ENCODE measurements around the gene ST6GAL1.
"Not testable (repeated sequence)": the region's sequence is repeated elsewhere in the genome, so short reads cannot be mapped to it uniquely, and the experiment has no call there.

Gene ST6GAL1

GRCh38 chr3:187025254-187025655 is 94.9 kb downstream of the ST6GAL1 start:
- peak; percentile 38 for DNase-seq

- DNase-seq = no peak
These were observed 95.5 kb downstream of the ST6GAL1 start for GRCh38 chr3:187025656-187026316.

GRCh38 chr3:187026317-187026670 is 96.0 kb downstream of the ST6GAL1 start:
- DNase-seq = no peak

- peak; percentile 87 for DNase-seq
These were observed 97.4 kb downstream of the ST6GAL1 start for GRCh38 chr3:187027531-187028278.

GRCh38 chr3:187031934-187032333 is 101.6 kb downstream of the ST6GAL1 start:
- no peak for DNase-seq

GRCh38 chr3:187036394-187036793 is 106.1 kb downstream of the ST6GAL1 start:
- no peak for DNase-seq

- DNase-seq = no peak
These were observed 108.9 kb downstream of the ST6GAL1 start for GRCh38 chr3:187039100-187039722.

- no peak for DNase-seq
These were observed 109.5 kb downstream of the ST6GAL1 start for GRCh38 chr3:187039723-187040414.

GRCh38 chr3:187040516-187041361 is 110.4 kb downstream of the ST6GAL1 start:
- no peak for DNase-seq

GRCh38 chr3:187041362-187042307 is 111.3 kb downstream of the ST6GAL1 start:
- DNase-seq = peak; percentile 64

GRCh38 chr3:187042346-187042745 is 112.0 kb downstream of the ST6GAL1 start:
- no peak for DNase-seq

- DNase-seq = no peak
These were observed 112.6 kb downstream of the ST6GAL1 start for GRCh38 chr3:187042874-187043458.

GRCh38 chr3:187044206-187044605 is 113.9 kb downstream of the ST6GAL1 start:
- DNase-seq = no peak

- DNase-seq = no peak
These were observed 114.7 kb downstream of the ST6GAL1 start for GRCh38 chr3:187044867-187045552.

- no peak for DNase-seq
These were observed 115.7 kb downstream of the ST6GAL1 start for GRCh38 chr3:187046033-187046432.

- no peak for DNase-seq
These were observed 119.3 kb downstream of the ST6GAL1 start for GRCh38 chr3:187049462-187050101.

GRCh38 chr3:187051066-187051465 is 120.7 kb downstream of the ST6GAL1 start:
- no peak for DNase-seq

GRCh38 chr3:187051724-187052366 is 121.5 kb downstream of the ST6GAL1 start:
- DNase-seq = no peak

GRCh38 chr3:187052427-187052826 is 122.1 kb downstream of the ST6GAL1 start:
- not testable (repeated sequence) for DNase-seq

All from central memory CD4-positive, alpha-beta T cell (primary cell).